ENCODE measurements around the gene RALGAPB.

The RALGAPB gene

DNA sequence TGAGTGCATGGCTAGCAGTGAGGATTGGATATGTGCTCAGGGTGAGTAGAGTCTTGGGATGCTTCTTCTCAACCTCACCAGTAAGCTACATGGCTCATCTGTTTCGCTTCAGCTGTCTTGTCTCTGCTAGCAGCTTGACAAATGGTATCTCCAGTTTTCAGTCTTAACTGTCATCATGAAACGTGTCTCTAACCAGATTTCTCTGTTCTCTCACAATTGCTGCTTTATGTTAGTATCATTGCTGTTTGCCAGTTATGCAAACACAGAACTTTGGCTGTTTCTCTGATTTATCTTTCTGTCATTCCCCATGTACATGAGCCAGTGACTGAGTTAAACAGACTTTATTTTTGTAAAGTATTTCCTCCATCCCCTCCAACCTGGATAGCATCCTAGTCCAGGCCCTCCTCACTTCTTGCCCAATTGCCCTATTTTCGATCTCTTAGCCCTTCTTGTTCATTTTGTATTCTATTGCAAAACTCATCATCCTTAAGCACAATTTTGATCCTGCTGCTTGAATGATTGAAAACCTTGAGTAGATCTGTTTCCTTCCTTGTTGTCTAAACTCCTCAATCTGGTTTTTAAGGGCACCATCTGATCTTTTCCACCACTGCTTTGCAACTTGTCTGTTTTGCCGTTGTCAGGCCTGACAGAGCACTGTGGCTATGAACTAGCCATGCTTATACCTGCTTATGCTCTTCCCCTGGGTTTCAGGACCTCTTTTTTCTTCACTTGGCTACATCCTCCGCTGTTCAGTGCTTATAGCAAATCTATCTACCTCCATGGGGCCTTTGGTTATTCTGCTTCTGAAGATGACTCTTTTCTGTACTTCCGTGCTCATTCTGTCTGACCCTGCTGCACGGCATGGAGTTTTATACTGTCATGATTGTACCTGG is 70.6 kb downstream of the RALGAPB start:
- ChIA-PET POLR2A (no interaction called here), CTCF (interaction anchor here (1.8 kb wide), 1 partner anchor 9 kb away, joined by 4 read pairs; no protein-coding TSS in a partner anchor)
- DNase-seq (ENCODE audit: extremely low spot score), result no peak
- TF ChIP-seq, protein P1, sequence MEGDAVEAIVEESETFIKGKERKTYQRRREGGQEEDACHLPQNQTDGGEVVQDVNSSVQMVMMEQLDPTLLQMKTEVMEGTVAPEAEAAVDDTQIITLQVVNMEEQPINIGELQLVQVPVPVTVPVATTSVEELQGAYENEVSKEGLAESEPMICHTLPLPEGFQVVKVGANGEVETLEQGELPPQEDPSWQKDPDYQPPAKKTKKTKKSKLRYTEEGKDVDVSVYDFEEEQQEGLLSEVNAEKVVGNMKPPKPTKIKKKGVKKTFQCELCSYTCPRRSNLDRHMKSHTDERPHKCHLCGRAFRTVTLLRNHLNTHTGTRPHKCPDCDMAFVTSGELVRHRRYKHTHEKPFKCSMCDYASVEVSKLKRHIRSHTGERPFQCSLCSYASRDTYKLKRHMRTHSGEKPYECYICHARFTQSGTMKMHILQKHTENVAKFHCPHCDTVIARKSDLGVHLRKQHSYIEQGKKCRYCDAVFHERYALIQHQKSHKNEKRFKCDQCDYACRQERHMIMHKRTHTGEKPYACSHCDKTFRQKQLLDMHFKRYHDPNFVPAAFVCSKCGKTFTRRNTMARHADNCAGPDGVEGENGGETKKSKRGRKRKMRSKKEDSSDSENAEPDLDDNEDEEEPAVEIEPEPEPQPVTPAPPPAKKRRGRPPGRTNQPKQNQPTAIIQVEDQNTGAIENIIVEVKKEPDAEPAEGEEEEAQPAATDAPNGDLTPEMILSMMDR (IDR thresholded peaks at IDR 0.05; ENCODE audit: control extremely low read depth, extremely low read depth, low read depth, missing control alignments), result no peak

DNA sequence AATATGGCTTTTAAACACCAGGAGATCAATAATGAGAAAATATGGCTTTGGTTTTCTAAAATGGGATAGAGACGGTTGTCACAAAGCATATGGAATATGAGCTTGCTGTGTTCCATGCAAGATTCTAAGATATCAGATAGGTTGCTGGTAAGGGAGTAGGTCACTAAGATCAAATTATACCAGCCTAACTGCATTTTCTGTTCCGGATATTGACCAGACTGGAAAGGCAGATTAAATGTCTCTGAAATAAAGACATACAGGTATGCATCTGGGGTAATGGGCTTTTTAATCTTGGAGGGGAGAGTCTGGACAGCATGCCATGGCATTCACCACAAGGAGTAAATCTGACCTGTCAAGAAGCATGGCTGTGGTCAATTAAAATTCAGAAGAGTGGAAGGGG is 73.1 kb downstream of the RALGAPB start:
- TF ChIP-seq, protein P1 (IDR thresholded peaks at IDR 0.05; ENCODE audit: control extremely low read depth, extremely low read depth, low read depth, missing control alignments), result no peak
- POLR2A ChIA-PET, result no interaction called here
- CTCF ChIA-PET, result interaction anchor here (1.4 kb wide), 1 partner anchor 24 kb away, joined by 3 read pairs; no protein-coding TSS in a partner anchor
- DNase-seq (ENCODE audit: extremely low spot score), result no peak

DNA sequence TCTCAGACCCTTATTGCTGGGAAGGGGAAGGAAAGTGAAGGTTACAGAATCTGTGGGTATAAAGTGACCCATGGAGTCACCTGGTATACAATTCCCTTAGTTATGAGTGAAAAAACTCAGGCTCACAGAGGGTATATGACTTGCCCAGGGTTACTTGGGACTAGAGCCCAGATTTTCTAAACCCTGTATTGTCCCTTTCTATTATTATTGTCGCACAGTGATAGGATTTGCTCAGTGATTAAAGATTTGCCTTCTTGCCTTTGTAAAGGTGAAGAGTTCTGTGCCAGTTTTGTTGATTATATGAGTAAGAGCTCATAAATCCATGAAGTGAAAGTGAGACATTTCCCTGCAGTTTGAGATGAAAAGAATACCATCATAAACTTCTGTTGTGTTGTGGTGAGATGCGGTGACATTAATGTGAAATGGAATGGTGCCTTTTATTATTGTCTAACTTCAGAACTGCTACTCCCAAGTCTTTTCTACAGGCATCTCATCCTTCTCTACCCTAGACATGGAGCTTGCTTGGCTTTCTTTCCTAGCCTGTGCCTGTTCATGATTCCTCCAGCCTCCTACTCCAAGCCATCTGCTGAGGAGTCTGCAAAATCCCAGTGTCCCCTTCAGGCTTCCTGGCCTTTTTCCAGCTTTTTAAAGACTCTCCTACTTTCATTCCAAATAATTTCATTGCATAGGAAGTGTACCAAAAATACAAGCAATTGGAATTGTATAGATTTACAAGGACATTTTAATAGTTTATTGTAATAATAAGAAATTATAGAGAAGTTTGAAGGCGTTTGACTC is 74.8 kb downstream of the RALGAPB start:
- POLR2A ChIA-PET, result no interaction called here
- TF ChIP-seq, protein P1 (IDR thresholded peaks at IDR 0.05; ENCODE audit: control extremely low read depth, extremely low read depth, low read depth, missing control alignments), result no peak
- CTCF ChIA-PET, result no interaction called here

DNA sequence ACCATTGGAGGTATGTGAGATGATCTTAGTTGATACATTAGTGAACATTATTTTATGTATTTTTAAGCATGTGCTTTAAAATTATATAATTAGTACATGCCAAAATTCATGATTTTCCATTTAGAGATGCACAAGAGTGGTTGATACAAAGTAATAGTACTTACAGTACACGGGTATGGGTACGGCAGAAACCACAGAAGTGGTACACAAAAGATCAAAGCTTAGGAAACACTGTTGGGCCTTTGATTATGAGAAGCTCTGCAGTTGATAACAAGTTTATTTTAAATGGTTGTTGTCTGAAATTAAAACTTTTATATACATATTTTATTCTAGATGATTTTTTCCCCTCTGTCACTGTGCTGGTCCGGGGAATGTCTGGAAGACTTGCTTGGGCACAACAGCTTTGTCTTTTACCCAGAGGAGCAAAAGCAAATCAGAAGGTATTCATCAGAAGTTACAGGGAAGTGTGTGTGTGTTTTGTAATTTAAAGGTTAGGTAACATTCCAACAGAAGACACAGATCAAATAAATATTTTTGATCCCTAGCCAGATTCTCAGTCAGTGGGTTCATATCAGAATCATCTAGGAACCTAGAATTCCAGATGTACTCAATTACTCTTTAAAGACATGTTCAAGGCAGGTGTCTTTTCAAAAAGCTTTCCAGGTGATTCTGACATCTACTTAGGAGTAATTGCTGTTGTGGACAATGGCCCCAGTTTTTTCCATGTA is 75.9 kb downstream of the RALGAPB start:
- ChIA-PET CTCF (interaction anchor here (1.1 to 1.3 kb wide), 2 partner anchors 23 to 56 kb away, joined by 3 to 4 read pairs; no protein-coding TSS in a partner anchor), POLR2A (no interaction called here)
- no peak for DNase-seq (ENCODE audit: extremely low spot score)
- TF ChIP-seq, protein P1 (IDR thresholded peaks at IDR 0.05; ENCODE audit: control extremely low read depth, extremely low read depth, low read depth, missing control alignments), result no peak

More for the DNA sequence above, 74.8 kb downstream of the RALGAPB start:
- no peak for DNase-seq (ENCODE audit: extremely low spot score)

DNA sequence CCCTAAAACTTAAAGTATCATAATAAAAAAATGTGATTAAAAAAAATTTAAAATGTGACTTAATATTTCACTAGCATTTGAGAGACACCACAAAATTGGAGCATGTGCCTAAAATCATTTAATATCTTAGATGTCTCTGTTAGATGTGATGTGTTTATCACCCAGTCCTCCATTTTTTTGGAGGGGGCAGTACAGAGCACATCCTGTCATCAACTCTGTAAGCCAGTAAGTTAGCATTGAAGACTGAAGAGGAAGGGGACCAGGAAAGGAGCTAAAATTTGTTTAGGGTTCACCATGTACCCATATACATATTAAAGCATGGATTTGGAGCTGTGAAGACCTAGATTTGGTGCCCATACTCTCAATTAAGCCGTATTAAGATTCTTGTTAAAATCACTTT is 77.6 kb downstream of the RALGAPB start:
- POLR2A ChIA-PET, result no interaction called here
- TF ChIP-seq, protein P1 (IDR thresholded peaks at IDR 0.05; ENCODE audit: control extremely low read depth, extremely low read depth, low read depth, missing control alignments), result no peak
- CTCF ChIA-PET, result interaction anchor here (2.0 kb wide), 1 partner anchor 9 kb away, joined by 5 read pairs; no protein-coding TSS in a partner anchor
- no peak for DNase-seq (ENCODE audit: extremely low spot score)
